ENCODE measurements around the gene TNRC18. TPM values are rescaled to one million over a fixed set of nuclear protein-coding genes. Genes with fewer than 3 reads are reported as not detected.

The TNRC18 gene
- total and polyA plus RNA-seq, 2 experiments from 2014 or later = 18.1 to 52.8 TPM

DNA sequence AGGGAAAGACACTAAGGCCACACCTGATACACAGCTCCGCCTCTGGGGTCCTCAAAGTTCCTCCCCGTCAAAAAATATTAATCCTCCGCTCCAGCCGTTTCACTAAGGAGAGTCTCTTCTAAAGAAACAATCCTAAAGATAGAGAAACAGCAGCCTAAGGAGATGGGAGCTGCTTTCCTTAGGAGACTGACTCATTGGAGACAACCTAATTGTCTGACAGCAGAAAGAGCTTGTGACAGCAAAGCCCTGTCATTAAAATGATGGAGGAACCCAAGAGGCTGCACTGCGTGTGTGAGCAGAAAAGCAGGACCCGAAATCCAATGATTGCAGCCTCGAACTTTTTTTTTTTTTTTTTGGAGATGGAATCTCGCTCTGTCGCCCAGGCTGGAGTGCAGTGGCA is 44.0 kb upstream of the TNRC18 start:
- H2AFZ ChIP-seq = no peak overlapping the region
- H4K20me1 ChIP-seq (ENCODE audit: insufficient read depth, poor library complexity, severe bottlenecking) = no peaks in the 10 kb centered on the region
- WGBS (ENCODE audit: low lambda C conversion rate, missing lambda C conversion rate) = 82% methylated on average over 8 of the region's 9 CpGs
- H3K9me3 ChIP-seq (ENCODE audit: low read depth) = no peaks in the 10 kb centered on the region
- H3K36me3 ChIP-seq (replicated peaks; ENCODE audit: insufficient read depth, low read depth) = no peaks in the 10 kb centered on the region
- no peaks in the 10 kb centered on the region for H3K79me2 ChIP-seq
- no peak overlapping the region for H3K4me3 ChIP-seq
- no peak for TF ChIP-seq EZH2 (IDR thresholded peaks at IDR 0.05; ENCODE audit: borderline replicate concordance)
- TF ChIP-seq, protein P1, sequence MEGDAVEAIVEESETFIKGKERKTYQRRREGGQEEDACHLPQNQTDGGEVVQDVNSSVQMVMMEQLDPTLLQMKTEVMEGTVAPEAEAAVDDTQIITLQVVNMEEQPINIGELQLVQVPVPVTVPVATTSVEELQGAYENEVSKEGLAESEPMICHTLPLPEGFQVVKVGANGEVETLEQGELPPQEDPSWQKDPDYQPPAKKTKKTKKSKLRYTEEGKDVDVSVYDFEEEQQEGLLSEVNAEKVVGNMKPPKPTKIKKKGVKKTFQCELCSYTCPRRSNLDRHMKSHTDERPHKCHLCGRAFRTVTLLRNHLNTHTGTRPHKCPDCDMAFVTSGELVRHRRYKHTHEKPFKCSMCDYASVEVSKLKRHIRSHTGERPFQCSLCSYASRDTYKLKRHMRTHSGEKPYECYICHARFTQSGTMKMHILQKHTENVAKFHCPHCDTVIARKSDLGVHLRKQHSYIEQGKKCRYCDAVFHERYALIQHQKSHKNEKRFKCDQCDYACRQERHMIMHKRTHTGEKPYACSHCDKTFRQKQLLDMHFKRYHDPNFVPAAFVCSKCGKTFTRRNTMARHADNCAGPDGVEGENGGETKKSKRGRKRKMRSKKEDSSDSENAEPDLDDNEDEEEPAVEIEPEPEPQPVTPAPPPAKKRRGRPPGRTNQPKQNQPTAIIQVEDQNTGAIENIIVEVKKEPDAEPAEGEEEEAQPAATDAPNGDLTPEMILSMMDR (IDR thresholded peaks at IDR 0.05; ENCODE audit: poor library complexity) = no peak
- TF ChIP-seq EZH2phosphoT487 (IDR thresholded peaks at IDR 0.05; ENCODE audit: low read depth, severe bottlenecking, unreplicated experiment) = no peak
- no peak overlapping the region for H3K27ac ChIP-seq
- DNase-seq (ENCODE audit: low spot score) = no peak
- H3K4me2 ChIP-seq = no peak overlapping the region
- no peaks in the 10 kb centered on the region for H3K4me1 ChIP-seq (ENCODE audit: insufficient read depth)
- H3K27me3 ChIP-seq = no peaks in the 10 kb centered on the region
- no peaks in the 10 kb centered on the region for H3K9me2 ChIP-seq (replicated peaks; ENCODE audit: insufficient read depth)

DNA sequence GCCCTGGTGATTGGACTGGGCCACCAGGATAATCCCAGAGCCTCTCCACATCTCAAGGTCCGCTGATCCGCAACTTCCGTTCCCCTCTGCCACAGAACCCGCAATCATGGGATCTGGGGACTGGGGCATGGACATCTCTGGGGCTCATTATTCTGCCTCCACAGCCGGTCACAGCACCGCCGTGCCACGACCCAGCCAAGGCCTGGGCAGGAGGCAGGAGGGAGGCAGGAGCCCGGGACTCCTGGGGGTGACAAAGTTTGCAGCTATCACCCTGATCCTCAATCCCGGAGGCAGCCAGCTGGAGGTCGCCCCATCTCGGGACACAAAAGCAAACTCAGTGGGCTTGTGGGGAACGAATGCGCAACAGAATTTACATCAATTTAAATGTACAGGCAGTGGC is 42.9 kb upstream of the TNRC18 start:
- no peak for DNase-seq (ENCODE audit: low spot score)
- H3K4me1 ChIP-seq (ENCODE audit: insufficient read depth) = no peaks in the 10 kb centered on the region
- H4K20me1 ChIP-seq (ENCODE audit: insufficient read depth, poor library complexity, severe bottlenecking) = no peaks in the 10 kb centered on the region
- no peak overlapping the region for H3K27ac ChIP-seq
- H3K9me3 ChIP-seq (ENCODE audit: low read depth) = no peaks in the 10 kb centered on the region
- TF ChIP-seq EZH2 (IDR thresholded peaks at IDR 0.05; ENCODE audit: borderline replicate concordance) = no peak
- TF ChIP-seq, protein P1 (IDR thresholded peaks at IDR 0.05; ENCODE audit: poor library complexity) = no peak
- no peak for TF ChIP-seq EZH2phosphoT487 (IDR thresholded peaks at IDR 0.05; ENCODE audit: low read depth, severe bottlenecking, unreplicated experiment)
- no peaks in the 10 kb centered on the region for H3K79me2 ChIP-seq
- H3K27me3 ChIP-seq = no peaks in the 10 kb centered on the region
- H3K9me2 ChIP-seq (replicated peaks; ENCODE audit: insufficient read depth) = no peaks in the 10 kb centered on the region
- WGBS (ENCODE audit: low lambda C conversion rate, missing lambda C conversion rate) = 98% methylated on average over 14 of the region's 14 CpGs
- no peak overlapping the region for H3K4me3 ChIP-seq
- H3K36me3 ChIP-seq (replicated peaks; ENCODE audit: insufficient read depth, low read depth) = no peaks in the 10 kb centered on the region
- no peak overlapping the region for H3K4me2 ChIP-seq
- no peak overlapping the region for H2AFZ ChIP-seq

DNA sequence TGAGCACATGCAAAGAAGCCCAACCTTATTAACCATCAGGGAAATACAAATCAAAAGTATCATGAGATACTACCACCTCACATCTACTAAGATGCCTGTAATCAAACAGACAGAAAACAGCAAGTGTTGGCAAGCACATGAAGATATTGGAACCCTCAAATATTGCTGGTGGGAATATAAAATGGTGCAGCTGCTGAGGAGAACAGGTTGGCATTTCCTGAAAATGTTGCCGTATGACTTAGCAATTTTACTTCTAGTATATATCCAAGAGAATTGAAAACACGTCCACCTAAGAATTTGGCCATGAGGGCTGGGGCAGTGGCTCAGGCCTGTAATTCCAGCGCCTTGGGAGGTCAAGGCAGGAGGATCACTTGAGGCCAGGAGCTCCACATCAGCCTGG is 39.4 kb upstream of the TNRC18 start:
- H3K27me3 ChIP-seq = no peaks in the 10 kb centered on the region
- no peak for TF ChIP-seq EZH2phosphoT487 (IDR thresholded peaks at IDR 0.05; ENCODE audit: low read depth, severe bottlenecking, unreplicated experiment)
- TF ChIP-seq, protein P1 (IDR thresholded peaks at IDR 0.05; ENCODE audit: poor library complexity) = no peak
- TF ChIP-seq EZH2 (IDR thresholded peaks at IDR 0.05; ENCODE audit: borderline replicate concordance) = no peak

DNA sequence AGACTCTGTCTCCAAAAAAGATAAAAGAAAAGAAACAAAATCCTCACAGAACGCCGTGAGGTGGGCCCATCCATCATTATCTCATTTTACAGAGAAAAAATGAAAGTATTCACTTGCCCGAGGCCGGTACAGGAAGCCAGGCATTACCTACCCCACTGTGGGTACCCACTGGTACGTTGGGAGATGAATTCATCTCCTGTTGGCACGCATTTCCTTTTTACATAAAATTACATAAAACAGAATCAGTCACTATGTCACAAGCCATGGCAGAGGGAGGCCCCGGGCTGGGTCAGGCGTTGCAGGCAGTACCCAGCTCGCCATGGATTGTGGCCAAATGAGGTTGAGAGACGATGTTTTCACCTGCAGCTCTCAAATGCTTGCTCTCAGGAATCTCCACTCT is 38.6 kb upstream of the TNRC18 start:
- no peak for DNase-seq (ENCODE audit: low spot score)
- no peaks in the 10 kb centered on the region for H4K20me1 ChIP-seq (ENCODE audit: insufficient read depth, poor library complexity, severe bottlenecking)
- TF ChIP-seq EZH2 (IDR thresholded peaks at IDR 0.05; ENCODE audit: borderline replicate concordance) = no peak
- TF ChIP-seq, protein P1 (IDR thresholded peaks at IDR 0.05; ENCODE audit: poor library complexity) = no peak
- no peak for TF ChIP-seq EZH2phosphoT487 (IDR thresholded peaks at IDR 0.05; ENCODE audit: low read depth, severe bottlenecking, unreplicated experiment)
- H3K27me3 ChIP-seq = no peaks in the 10 kb centered on the region
- no peaks in the 10 kb centered on the region for H3K9me3 ChIP-seq (ENCODE audit: low read depth)
- H3K4me2 ChIP-seq = no peak overlapping the region
- no peaks in the 10 kb centered on the region for H3K4me1 ChIP-seq (ENCODE audit: insufficient read depth)
- no peak overlapping the region for H3K4me3 ChIP-seq
- H2AFZ ChIP-seq = no peak overlapping the region
- no peaks in the 10 kb centered on the region for H3K36me3 ChIP-seq (replicated peaks; ENCODE audit: insufficient read depth, low read depth)
- 76% methylated on average over 10 of the region's 10 CpGs for WGBS (ENCODE audit: low lambda C conversion rate, missing lambda C conversion rate)
- H3K9me2 ChIP-seq (replicated peaks; ENCODE audit: insufficient read depth) = no peaks in the 10 kb centered on the region
- no peak overlapping the region for H3K27ac ChIP-seq
- no peaks in the 10 kb centered on the region for H3K79me2 ChIP-seq

More for the DNA sequence above, 39.4 kb upstream of the TNRC18 start:
- H3K79me2 ChIP-seq = no peaks in the 10 kb centered on the region
- no peaks in the 10 kb centered on the region for H4K20me1 ChIP-seq (ENCODE audit: insufficient read depth, poor library complexity, severe bottlenecking)
- DNase-seq (ENCODE audit: low spot score) = no peak
- no peaks in the 10 kb centered on the region for H3K9me2 ChIP-seq (replicated peaks; ENCODE audit: insufficient read depth)
- H3K9me3 ChIP-seq (ENCODE audit: low read depth) = no peaks in the 10 kb centered on the region
- no peak overlapping the region for H3K4me2 ChIP-seq
- no peak overlapping the region for H3K27ac ChIP-seq
- 65% methylated on average over 3 of the region's 3 CpGs for WGBS (ENCODE audit: low lambda C conversion rate, missing lambda C conversion rate)
- no peak overlapping the region for H2AFZ ChIP-seq
- H3K36me3 ChIP-seq (replicated peaks; ENCODE audit: insufficient read depth, low read depth) = no peaks in the 10 kb centered on the region
- no peak overlapping the region for H3K4me3 ChIP-seq
- no peaks in the 10 kb centered on the region for H3K4me1 ChIP-seq (ENCODE audit: insufficient read depth)
